HEK293 (cell line): ENCODE data around the gene QDPR.

ENCODE experiments used
- CTCF ChIA-PET: fragments of 350-600 bp; formaldehyde crosslinking; extraction: SDS; loops from one replicate; lab custom pipeline; 2021; ENCODE audit warnings: antibody characterized with exemption; lab: Yijun Ruan, JAX
- POLR2A ChIA-PET: fragments of 300-600 bp; formaldehyde crosslinking; extraction: SDS; loops from one replicate; lab custom pipeline; 2020; ENCODE audit warnings: antibody characterized with exemption, inconsistent platforms; lab: Yijun Ruan, JAX
- H3K27ac ChIP-seq: fragments of 200-500 bp; sonication (Bioruptor generic); 2 replicates; pipeline ENCODE4 v1.5.1; 2014; ENCODE audit warnings: low read depth, low read length, control low read depth, inconsistent platforms; ENCODE audit errors: extremely low read depth
- H3K36me3 ChIP-seq, 2 experiments: fragments of 200-500 bp in 1 of 2; sonication (Bioruptor generic) in 1 of 2; 1 replicate in 1 of 2; 2 replicates in 1 of 2; pipeline ENCODE4 v1.5.1; 2014 to 2017; ENCODE audit warnings: inconsistent platforms in 2 of 2, low read length in 2 of 2; ENCODE audit not compliant: control insufficient read depth in 2 of 2, insufficient read depth in 1 of 2
- H3K4me1 ChIP-seq: fragments of 200-500 bp; sonication (Bioruptor generic); 2 replicates; pipeline ENCODE4 v1.5.1; 2014; ENCODE audit warnings: mild to moderate bottlenecking, low read length, inconsistent platforms; ENCODE audit not compliant: control insufficient read depth, insufficient read depth
- H3K4me3 ChIP-seq: 2 replicates; pipeline ENCODE4 v1.5.1; 2011; ENCODE audit warnings: low read depth, mild to moderate bottlenecking, control low read depth, low read length, moderate library complexity
- H3K9me3 ChIP-seq: fragments of 200-500 bp; sonication (Bioruptor generic); 2 replicates; pipeline ENCODE4 v1.5.1; 2014; ENCODE audit warnings: low read depth, low read length, inconsistent platforms; ENCODE audit not compliant: control insufficient read depth, insufficient read depth
- EGR2 ChIP-seq: fragments of 450-650 bp; formaldehyde crosslinking; IDR thresholded peaks from 2 replicates; pipeline ENCODE4 v1.5.1; 2016; ENCODE audit warnings: low read depth, missing biosample characterization, missing genetic modification characterization
- FEZF1 ChIP-seq: fragments of 450-650 bp; formaldehyde crosslinking; IDR thresholded peaks from 2 replicates; pipeline ENCODE4 v1.5.1; 2016; ENCODE audit warnings: missing biosample characterization, missing genetic modification characterization
- GLI4 ChIP-seq: fragments of 450-650 bp; formaldehyde crosslinking; IDR thresholded peaks from 2 replicates; pipeline ENCODE4 v1.5.1; 2016; ENCODE audit warnings: missing biosample characterization, missing genetic modification characterization
- MYNN ChIP-seq: fragments of 450-650 bp; formaldehyde crosslinking; IDR thresholded peaks from 2 replicates; pipeline ENCODE4 v1.5.1; 2016; ENCODE audit warnings: missing biosample characterization, missing genetic modification characterization, borderline replicate concordance
- PRDM4 ChIP-seq: fragments of 450-650 bp; formaldehyde crosslinking; IDR thresholded peaks from 2 replicates; pipeline ENCODE4 v1.5.1; 2017; ENCODE audit warnings: missing biosample characterization, missing genetic modification characterization
- TCF7L2 ChIP-seq: IDR thresholded peaks from 2 replicates; pipeline ENCODE4 v1.6.1; 2011; ENCODE audit warnings: low read depth, mild to moderate bottlenecking, inconsistent platforms, low read length, moderate library complexity, borderline replicate concordance
- TRIM28 ChIP-seq: IDR thresholded peaks from 2 replicates; pipeline ENCODE4 v1.6.1; 2011; ENCODE audit warnings: low read length, control low read depth, borderline replicate concordance
- ZNF140 ChIP-seq: fragments of 450-650 bp; formaldehyde crosslinking; IDR thresholded peaks from 2 replicates; pipeline ENCODE4 v1.5.1; 2016; ENCODE audit warnings: missing biosample characterization, missing genetic modification characterization
- ZNF146 ChIP-seq: fragments of 450-650 bp; formaldehyde crosslinking; IDR thresholded peaks from 2 replicates; pipeline ENCODE4 v1.5.1; 2016; ENCODE audit warnings: missing biosample characterization, missing genetic modification characterization
- ZNF266 ChIP-seq: fragments of 450-650 bp; formaldehyde crosslinking; IDR thresholded peaks from 2 replicates; pipeline ENCODE4 v1.5.1; 2016; ENCODE audit warnings: missing biosample characterization, missing genetic modification characterization, low read depth
- ZNF280D ChIP-seq: fragments of 450-650 bp; formaldehyde crosslinking; IDR thresholded peaks from 2 replicates; pipeline ENCODE4 v1.5.1; 2016; ENCODE audit warnings: missing biosample characterization, missing genetic modification characterization
- ZNF513 ChIP-seq: fragments of 450-650 bp; IDR thresholded peaks from 2 replicates; pipeline ENCODE4 v1.5.1; 2018; ENCODE audit warnings: missing biosample characterization, missing genetic modification characterization
- ZNF521 ChIP-seq: fragments of 450-650 bp; formaldehyde crosslinking; IDR thresholded peaks from 2 replicates; pipeline ENCODE4 v1.5.1; 2017; ENCODE audit warnings: missing biosample characterization, mild to moderate bottlenecking, missing genetic modification characterization
- ZNF529 ChIP-seq: fragments of 450-650 bp; formaldehyde crosslinking; IDR thresholded peaks from 2 replicates; pipeline ENCODE4 v1.5.1; 2017; ENCODE audit warnings: missing genetic modification characterization, missing biosample characterization; ENCODE audit not compliant: insufficient replicate concordance
- ZNF530 ChIP-seq: fragments of 450-650 bp; formaldehyde crosslinking; IDR thresholded peaks from 2 replicates; pipeline ENCODE4 v1.5.1; 2016; ENCODE audit warnings: low read depth, missing biosample characterization, missing genetic modification characterization
- ZNF558 ChIP-seq: fragments of 450-650 bp; formaldehyde crosslinking; IDR thresholded peaks from 2 replicates; pipeline ENCODE4 v1.5.1; 2016; ENCODE audit warnings: missing biosample characterization, missing genetic modification characterization
- ZNF580 ChIP-seq: fragments of 450-650 bp; formaldehyde crosslinking; IDR thresholded peaks from 2 replicates; pipeline ENCODE4 v1.5.1; 2016; ENCODE audit warnings: missing biosample characterization, missing genetic modification characterization
- ZNF600 ChIP-seq: fragments of 450-650 bp; formaldehyde crosslinking; IDR thresholded peaks from 2 replicates; pipeline ENCODE4 v1.5.1; 2016; ENCODE audit warnings: missing biosample characterization, missing genetic modification characterization
- ZNF776 ChIP-seq: fragments of 450-650 bp; formaldehyde crosslinking; IDR thresholded peaks from 2 replicates; pipeline ENCODE4 v1.5.0; 2017; ENCODE audit warnings: missing biosample characterization, missing genetic modification characterization, borderline replicate concordance
- TF ChIP-seq, protein P1 (sequence below): IDR thresholded peaks from 2 replicates; pipeline ENCODE4 v1.6.1; 2011; ENCODE audit warnings: mild to moderate bottlenecking, low read depth, low read length, borderline replicate concordance

QDPR gene

GRCh38 chr4:17502756-17503155, 9.1 kb downstream of the QDPR start:
- POLR2A ChIA-PET = no interaction called here
- no peaks in the 10 kb centered on the region for H3K4me1 ChIP-seq
- CTCF ChIA-PET = interaction anchor here (1.1 kb wide), 1 partner anchor 34 kb away, joined by 3 read pairs; no protein-coding TSS in a partner anchor
- no peak overlapping the region for H3K4me3 ChIP-seq
- H3K36me3 ChIP-seq = peaks cover 0 to 73% of the 10 kb centered on the region in 2 experiments; a peak in 2 of 3 replicates
- no peaks in the 10 kb centered on the region for H3K9me3 ChIP-seq
- H3K27ac ChIP-seq = no peak overlapping the region
- no peak for TF ChIP-seq ZNF776 (tag by site-specific recombination)
- TF ChIP-seq ZNF513 = no peak
- TF ChIP-seq GLI4 (tag by site-specific recombination) = no peak
- no peak for TF ChIP-seq ZNF529 (tag by site-specific recombination)
- TF ChIP-seq PRDM4 (tag by site-specific recombination) = no peak
- no peak for TF ChIP-seq ZNF146 (tag by site-specific recombination)
- TF ChIP-seq TCF7L2 = no peak
- TF ChIP-seq ZNF530 = no peak
- no peak for TF ChIP-seq FEZF1 (tag by site-specific recombination)
- no peak for TF ChIP-seq ZNF580 (tag by site-specific recombination)
- TF ChIP-seq ZNF140 (tag by site-specific recombination) = no peak
- TF ChIP-seq EGR2 = no peak
- TF ChIP-seq ZNF266 = no peak
- TF ChIP-seq, protein P1, sequence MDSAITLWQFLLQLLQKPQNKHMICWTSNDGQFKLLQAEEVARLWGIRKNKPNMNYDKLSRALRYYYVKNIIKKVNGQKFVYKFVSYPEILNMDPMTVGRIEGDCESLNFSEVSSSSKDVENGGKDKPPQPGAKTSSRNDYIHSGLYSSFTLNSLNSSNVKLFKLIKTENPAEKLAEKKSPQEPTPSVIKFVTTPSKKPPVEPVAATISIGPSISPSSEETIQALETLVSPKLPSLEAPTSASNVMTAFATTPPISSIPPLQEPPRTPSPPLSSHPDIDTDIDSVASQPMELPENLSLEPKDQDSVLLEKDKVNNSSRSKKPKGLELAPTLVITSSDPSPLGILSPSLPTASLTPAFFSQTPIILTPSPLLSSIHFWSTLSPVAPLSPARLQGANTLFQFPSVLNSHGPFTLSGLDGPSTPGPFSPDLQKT = no peak
- no peak for TF ChIP-seq ZNF521 (tag by site-specific recombination)
- no peak for TF ChIP-seq ZNF280D (tag by site-specific recombination)
- no peak for TF ChIP-seq MYNN (tag by site-specific recombination)
- no peak for TF ChIP-seq ZNF600
- no peak for TF ChIP-seq ZNF558 (tag by site-specific recombination)
- TF ChIP-seq TRIM28 = no peak
